Ovary (tissue), 3 donors: Measurements from ENCODE around the gene FOSL2.

ENCODE experiments used
- CTCF ChIP-seq, 3 donors: fragments of 450-650 bp in 2 of 3; fragments of 200-600 bp in 1 of 3; IDR thresholded peaks; one replicate each; pipeline versions ENCODE4 v1.5.1 to v1.8.0; 2016 to 2022; ENCODE audit warnings: antibody characterized with exemption in 3 of 3, mild to moderate bottlenecking in 1 of 3
- POLR2A ChIP-seq: fragments of 450-650 bp; IDR thresholded peaks from one replicate; pipeline ENCODE4 v1.6.1; 2017; ENCODE audit warnings: antibody characterized with exemption, mild to moderate bottlenecking, moderate library complexity
- donor health status: DM: no; HTN: no; CAD: no.

- no peak for TF ChIP-seq POLR2A
- no peak for TF ChIP-seq CTCF (IDR thresholded peaks at IDR 0.05)
Observed at GRCh38 chr2:28364610-28365009, 28.0 kb upstream of the FOSL2 start.
